Naive thymus-derived CD8-positive, alpha-beta T cell (primary cell): ENCODE results near the gene TESK2. TPM values are rescaled to one million over a fixed set of nuclear protein-coding genes. Genes with fewer than 3 reads are reported as not detected.
"Not testable (repeated sequence)": the region's sequence is repeated elsewhere in the genome, so short reads cannot be mapped to it uniquely, and the experiment has no call there.

Source experiments
- ATAC-seq, 2 donors: fragments of 150-1000 bp; cut with Tn5 transposase in 1 of 2; sonication (Bioruptor Pico), chemical (Tn5 transposase) in 1 of 2; 1 replicate in 1 of 2; 2 replicates in 1 of 2; pipeline ENCODE4 v1.10.0; 2021; ENCODE audit warnings: mild to moderate bottlenecking in 2 of 2, moderate library complexity in 2 of 2
- POLR2A ChIA-PET: fragments of 350-600 bp; sonication (Branson Sonifier 250); formaldehyde crosslinking; loops from one replicate; lab custom pipeline; 2021; ENCODE audit warnings: antibody characterized with exemption; lab: Charles Lee
- DNase-seq, 10 donors: peaks; one replicate each; pipeline versions ENCODE4 v3.0.0 to v3.0.0-alpha.2; 2020 to 2022
- H3K27ac Mint-ChIP-seq, 10 donors: one replicate each; pipeline ENCODE4 v1.8.0; 2020 to 2022; ENCODE audit warnings: mild to moderate bottlenecking in 10 of 10, mixed read lengths in 10 of 10, moderate library complexity in 4 of 10, inconsistent platforms in 1 of 10
- H3K27me3 Mint-ChIP-seq, 5 donors: one replicate each; pipeline ENCODE4 v1.8.0; 2021 to 2022; ENCODE audit warnings: mixed read lengths in 5 of 5
- H3K36me3 Mint-ChIP-seq, 3 donors: one replicate each; pipeline ENCODE4 v1.8.0; 2020 to 2022; ENCODE audit warnings: mixed read lengths in 3 of 3, mild to moderate bottlenecking in 2 of 3, inconsistent platforms in 1 of 3
- H3K4me1 Mint-ChIP-seq, 4 donors: one replicate each; pipeline ENCODE4 v1.8.0; 2021 to 2022; ENCODE audit warnings: mixed read lengths in 4 of 4
- H3K4me3 Mint-ChIP-seq, 10 donors: one replicate each; pipeline ENCODE4 v1.8.0; 2020 to 2022; ENCODE audit warnings: mild to moderate bottlenecking in 10 of 10, mixed read lengths in 10 of 10, moderate library complexity in 6 of 10, inconsistent platforms in 1 of 10
- H3K9me3 Mint-ChIP-seq, 9 donors: one replicate each; pipeline ENCODE4 v1.8.0; 2020 to 2022; ENCODE audit warnings: mixed read lengths in 9 of 9, mild to moderate bottlenecking in 3 of 9, inconsistent platforms in 1 of 9, moderate library complexity in 1 of 9
- polyA plus RNA-seq, 3 donors: library from polyadenylated mRNA; unstranded; fragments of 300-500 nt; fragmentation: Illumina TruSeq; gene quantifications; one replicate each; pipeline ENCODE4 v1.2.3, GENCODE V29; 2021
- total RNA-seq, 8 experiments: library from RNA in 2 of 8; stranded (reverse) in 2 of 8; gene quantifications; one replicate each; pipeline ENCODE4 v1.2.3 and lab custom pipeline; 2021 to 2026

Gene TESK2, protein sequence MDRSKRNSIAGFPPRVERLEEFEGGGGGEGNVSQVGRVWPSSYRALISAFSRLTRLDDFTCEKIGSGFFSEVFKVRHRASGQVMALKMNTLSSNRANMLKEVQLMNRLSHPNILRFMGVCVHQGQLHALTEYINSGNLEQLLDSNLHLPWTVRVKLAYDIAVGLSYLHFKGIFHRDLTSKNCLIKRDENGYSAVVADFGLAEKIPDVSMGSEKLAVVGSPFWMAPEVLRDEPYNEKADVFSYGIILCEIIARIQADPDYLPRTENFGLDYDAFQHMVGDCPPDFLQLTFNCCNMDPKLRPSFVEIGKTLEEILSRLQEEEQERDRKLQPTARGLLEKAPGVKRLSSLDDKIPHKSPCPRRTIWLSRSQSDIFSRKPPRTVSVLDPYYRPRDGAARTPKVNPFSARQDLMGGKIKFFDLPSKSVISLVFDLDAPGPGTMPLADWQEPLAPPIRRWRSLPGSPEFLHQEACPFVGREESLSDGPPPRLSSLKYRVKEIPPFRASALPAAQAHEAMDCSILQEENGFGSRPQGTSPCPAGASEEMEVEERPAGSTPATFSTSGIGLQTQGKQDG
- total RNA-seq (1 to 10 TPM; 9.8 to 10.0 TPM), polyA plus RNA-seq (1 to 10 TPM; 2.3 to 3.1 (median 2.7) TPM), total RNA-seq (lab: John Stamatoyannopoulos, UW) (3.5 to 13.4 (median 8.5) reads per million in 6 experiments)

DNA sequence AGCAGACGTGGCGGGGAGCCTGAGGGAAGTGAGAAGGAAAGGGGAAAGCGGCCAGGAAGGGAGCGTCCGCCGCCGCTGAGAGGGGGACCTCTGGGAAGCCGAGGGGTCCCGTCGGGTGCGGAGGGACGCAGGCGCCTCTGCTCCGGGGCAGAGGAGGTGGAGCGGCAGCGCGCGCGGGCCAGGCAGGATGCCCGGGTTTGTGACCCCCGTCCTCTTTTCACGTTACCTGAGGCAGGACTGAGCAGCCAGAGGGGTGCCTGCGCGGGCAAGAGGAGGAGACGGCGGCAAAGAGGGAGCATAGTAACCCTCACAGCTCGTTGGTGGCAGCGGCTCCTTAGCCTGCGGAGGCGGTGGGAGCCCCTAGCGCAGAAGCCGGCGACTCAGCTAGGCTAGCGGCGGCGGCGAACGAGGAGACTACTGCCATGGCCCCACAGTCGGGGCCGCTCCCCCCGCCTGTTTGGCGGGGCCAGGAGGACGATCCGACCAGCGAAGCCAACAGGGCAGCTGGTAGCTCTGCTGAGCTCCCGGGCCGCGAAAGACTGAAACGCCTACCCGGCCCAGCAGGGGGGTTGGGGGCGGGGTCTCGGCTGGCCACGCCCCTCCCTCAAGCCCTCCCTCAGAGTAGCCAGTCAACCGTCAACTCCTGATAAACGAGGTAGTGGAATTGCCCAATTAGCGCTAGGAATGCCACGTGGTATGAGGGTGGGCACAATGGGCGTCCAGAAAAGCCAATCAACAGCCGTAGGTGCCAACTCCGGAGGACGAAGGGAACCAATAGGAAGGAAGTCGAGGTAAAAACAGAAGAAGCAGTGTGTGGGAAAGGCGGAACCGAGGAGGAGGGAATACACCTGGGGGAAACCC, at the start of gene TESK2:
Gene TESK2 (minus strand): TSS at position 538 of the 861 bp plus-strand sequence. CDS start 33,378 bp downstream, outside the sequence.
- Mint-ChIP-seq H3K9me3 (no peaks in the 10 kb centered on the region), H3K4me1 (peaks cover 6 to 13% (median 12%) of the 10 kb centered on the region in 4 donors), H3K27ac (no peak within 1 kb of the TSS), H3K4me3 (no peak within 1 kb of the TSS), H3K36me3 (peaks cover 0 to 14% (median 0%) of the 10 kb centered on the region in 3 donors), H3K27me3 (no peaks in the 10 kb centered on the region)
- POLR2A ChIA-PET: interaction anchor here (0.6 to 4.0 kb wide), 18 partner anchors 9 to 817 kb away, joined by 3 to 40 read pairs (median 4); partner anchors contain the start of genes AKR1A1, ARMH1, CCDC163 and GPBP1L1
- DNase-seq: peak; percentile 94 to 98 (median 97)
- peak; percentile 91 to 94 for ATAC-seq

DNA sequence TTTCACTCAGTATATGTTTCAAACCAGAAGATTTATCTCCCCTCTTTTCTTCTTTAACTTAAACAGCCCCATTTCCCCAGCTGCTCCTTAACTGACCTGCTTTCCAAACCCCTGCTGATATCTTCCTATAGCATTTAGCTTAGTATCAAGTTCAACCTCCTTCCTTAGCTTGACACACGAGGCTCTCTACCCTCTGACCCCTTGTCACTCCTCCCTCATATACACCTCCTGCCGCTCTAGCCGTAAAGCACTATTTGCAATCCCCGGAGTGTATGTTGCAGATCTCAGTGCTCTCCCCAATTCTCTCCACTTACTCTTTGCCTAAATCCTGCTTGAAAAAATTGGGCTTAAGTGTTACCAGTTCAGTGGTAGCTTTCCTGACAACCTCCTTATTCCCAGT, 45.9 kb upstream of the TESK2 start:
- Mint-ChIP-seq H3K4me3 (no peak overlapping the region), H3K4me1 (peaks cover 0 to 5% (median under 1%) of the 10 kb centered on the region in 4 donors), H3K27ac (peak overlapping the region in 1 of 10 donors; percentile 22), H3K9me3 (no peaks in the 10 kb centered on the region), H3K27me3 (peaks cover 0 to 4% (median 0%) of the 10 kb centered on the region in 5 donors), H3K36me3 (no peaks in the 10 kb centered on the region)
- ATAC-seq: no peak
- POLR2A ChIA-PET: interaction anchor here (1.4 kb wide), 1 partner anchor 15 kb away, joined by 4 read pairs; the partner anchor contains the start of gene PRDX1
- no peak for DNase-seq

DNA sequence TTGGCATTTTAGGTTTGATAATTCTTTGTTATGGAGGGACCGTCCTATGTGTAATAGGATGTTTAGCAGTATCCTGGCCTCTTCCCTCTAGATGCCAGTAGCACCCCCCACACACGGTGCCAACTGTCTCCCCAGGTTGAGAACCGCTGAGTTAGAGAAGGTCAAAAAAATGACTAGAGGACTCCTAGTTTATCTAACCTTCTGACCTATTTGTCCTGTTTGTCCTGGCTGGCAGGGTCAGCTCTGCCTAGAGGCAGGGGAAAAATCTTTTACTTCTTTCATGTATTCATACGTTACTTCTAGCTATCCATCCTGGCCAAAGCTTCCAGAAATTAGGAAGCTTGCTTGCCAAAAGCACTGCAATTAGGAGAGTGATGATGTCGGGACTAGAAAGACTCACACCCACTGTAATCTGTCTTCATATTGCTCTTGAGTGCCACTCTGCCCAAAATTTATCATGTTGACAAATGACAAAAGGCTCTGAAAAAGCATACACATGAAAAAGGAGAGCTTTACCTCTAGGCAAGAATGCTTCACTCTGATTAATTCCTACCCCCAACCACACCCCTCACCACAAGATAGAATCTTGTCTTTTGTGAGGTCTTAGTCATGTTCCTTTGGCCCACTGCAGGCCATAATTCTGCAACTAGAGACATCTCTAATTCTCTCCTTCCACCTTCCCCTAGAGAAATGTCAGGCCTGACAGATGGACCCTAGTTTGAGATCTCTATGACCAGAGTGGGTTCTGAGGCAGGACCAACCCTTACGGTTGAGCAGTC, 45.2 kb upstream of the TESK2 start:
- no peak for ATAC-seq
- Mint-ChIP-seq H3K4me1 (peaks cover 0 to 5% (median 2%) of the 10 kb centered on the region in 4 donors), H3K27me3 (peaks cover 0 to 4% (median 0%) of the 10 kb centered on the region in 5 donors), H3K4me3 (no peak overlapping the region), H3K9me3 (no peaks in the 10 kb centered on the region), H3K36me3 (no peaks in the 10 kb centered on the region), H3K27ac (peak overlapping the region in 1 of 10 donors; percentile 22)
- POLR2A ChIA-PET: no interaction called here
- DNase-seq: no peak

DNA sequence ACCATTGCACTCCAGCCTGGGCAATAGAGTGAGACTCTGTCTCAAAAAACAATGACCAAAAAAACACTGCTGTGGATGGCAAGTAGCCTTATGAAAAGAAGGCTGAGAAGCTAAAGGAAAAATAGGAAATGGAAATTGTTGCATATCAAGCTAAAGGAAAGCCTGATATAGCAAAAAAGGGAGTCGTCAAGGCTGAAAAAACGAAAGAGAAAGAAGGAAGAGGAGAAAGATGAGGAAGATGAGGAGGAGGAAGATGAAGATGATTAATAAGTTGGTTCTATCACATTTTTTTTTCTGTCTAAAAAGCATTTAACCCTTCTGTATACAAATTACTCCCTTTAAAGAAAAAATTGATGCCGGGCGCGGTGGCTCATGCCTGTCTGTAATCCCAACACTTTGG, 40.9 kb upstream of the TESK2 start:
- H3K27ac Mint-ChIP-seq: peak overlapping the region in 1 of 10 donors; percentile 41
- H3K27me3 Mint-ChIP-seq: peaks cover 0 to under 1% (median 0%) of the 10 kb centered on the region in 5 donors
- H3K4me3 Mint-ChIP-seq: no peak overlapping the region
- H3K9me3 Mint-ChIP-seq: no peaks in the 10 kb centered on the region
- no peaks in the 10 kb centered on the region for H3K36me3 Mint-ChIP-seq
- DNase-seq: no peak
- H3K4me1 Mint-ChIP-seq: peaks cover 0 to 2% (median under 1%) of the 10 kb centered on the region in 4 donors
- ATAC-seq: no peak
- POLR2A ChIA-PET: no interaction called here

DNA sequence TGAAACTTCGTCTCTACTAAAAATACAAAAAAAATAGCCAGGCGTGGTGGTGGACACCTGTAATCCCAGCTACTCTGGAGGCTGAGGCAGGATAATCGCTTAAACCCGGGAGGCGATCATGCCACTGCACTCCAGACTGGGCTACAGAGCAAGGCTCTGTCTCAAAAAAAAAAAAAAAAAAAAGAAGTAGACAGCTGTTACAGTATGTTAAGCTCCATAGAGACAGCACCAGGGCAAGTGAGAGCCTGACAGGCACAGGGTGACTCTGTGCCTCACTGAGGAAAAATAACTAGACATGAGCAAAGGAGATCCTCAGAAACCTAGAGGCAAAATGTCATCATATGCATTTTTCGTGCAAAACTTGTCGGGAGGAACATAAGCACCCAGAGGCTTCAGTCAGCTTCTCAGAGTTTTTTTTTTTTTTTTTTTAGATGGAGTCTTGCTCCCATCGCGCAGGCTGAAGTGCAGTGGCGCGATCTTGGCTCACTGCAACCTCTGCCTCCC, 39.7 kb upstream of the TESK2 start:
- no peak for ATAC-seq
- Mint-ChIP-seq H3K27ac (no peak overlapping the region), H3K4me3 (no peak overlapping the region), H3K27me3 (no peaks in the 10 kb centered on the region), H3K9me3 (no peaks in the 10 kb centered on the region), H3K36me3 (no peaks in the 10 kb centered on the region), H3K4me1 (peaks cover 0 to 2% (median under 1%) of the 10 kb centered on the region in 4 donors)
- no peak for DNase-seq
- POLR2A ChIA-PET: interaction anchor here (0.7 to 1.4 kb wide), 3 partner anchors 11 to 149 kb away, joined by 3 to 5 read pairs (median 3); partner anchors contain the start of gene NASP

DNA sequence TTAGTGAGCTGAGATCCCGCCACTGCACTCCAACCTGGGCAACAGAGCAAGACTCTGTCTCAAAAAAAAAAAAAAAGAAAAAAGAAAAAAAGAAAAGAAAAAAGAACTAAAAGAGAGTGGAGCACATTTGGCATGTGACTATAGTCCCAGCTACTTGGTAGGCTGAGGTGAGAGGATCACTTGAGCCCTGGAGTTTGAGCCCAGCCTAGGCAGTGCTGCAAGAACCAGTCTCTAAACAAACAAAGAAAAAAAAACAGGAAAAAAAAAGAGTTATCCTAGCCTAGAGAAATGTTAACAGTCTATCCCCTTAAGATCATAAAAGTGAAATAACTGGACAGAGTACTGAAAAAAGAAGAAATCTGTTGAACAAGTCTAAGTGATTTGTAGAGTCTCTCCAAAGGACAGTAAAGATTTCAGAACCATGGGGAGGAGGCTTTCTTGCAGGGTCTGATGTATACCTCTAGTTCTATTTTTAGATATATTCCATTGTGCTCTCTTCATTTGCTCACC, 35.2 kb upstream of the TESK2 start:
- Mint-ChIP-seq H3K27ac (peak overlapping the region in 1 of 10 donors; percentile 4), H3K4me1 (peaks cover 8 to 19% (median 9%) of the 10 kb centered on the region in 4 donors), H3K4me3 (no peak overlapping the region), H3K27me3 (no peaks in the 10 kb centered on the region), H3K9me3 (no peaks in the 10 kb centered on the region), H3K36me3 (no peaks in the 10 kb centered on the region)
- DNase-seq: no peak
- no peak for ATAC-seq
- POLR2A ChIA-PET: interaction anchor here (0.6 kb wide), 1 partner anchor 194 kb away, joined by 4 read pairs; no protein-coding TSS in a partner anchor

DNA sequence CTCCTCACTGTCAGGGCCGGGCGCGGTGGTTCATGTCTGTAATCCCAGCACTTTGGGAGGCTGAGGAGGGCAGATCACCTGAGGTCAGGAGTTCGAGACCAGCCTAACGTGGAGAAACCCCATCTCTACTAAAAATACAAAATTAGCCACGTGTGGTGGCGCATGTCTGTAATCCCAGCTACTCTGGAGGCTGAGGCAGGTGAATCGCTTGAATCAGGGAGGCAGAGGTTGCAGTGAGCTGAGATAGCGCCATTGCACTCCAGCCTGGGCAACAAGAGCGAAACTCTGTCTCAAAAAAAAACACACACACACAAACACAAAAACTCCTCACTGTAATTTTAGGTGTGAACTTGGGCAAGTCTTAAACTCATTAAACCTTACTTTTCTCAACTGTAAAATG, 33.0 kb upstream of the TESK2 start:
- not testable (repeated sequence) for H3K36me3 Mint-ChIP-seq

DNA sequence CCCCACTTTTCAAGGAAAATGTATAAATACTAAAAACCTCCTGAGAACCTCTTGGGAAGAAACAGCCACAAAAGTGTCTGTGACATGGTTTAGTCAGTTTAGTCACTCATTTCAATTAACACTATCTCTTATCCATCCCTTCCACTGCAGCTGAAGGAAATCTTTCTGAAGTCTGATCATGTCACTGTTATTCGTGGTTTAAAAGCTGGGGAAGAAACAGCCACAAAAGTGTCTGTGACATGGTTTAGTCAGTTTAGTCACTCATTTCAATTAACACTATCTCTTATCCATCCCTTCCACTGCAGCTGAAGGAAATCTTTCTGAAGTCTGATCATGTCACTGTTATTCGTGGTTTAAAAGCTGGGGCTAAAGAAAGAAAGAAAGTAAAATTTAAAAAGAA, 32.6 kb upstream of the TESK2 start:
- H3K9me3 Mint-ChIP-seq, H3K36me3 Mint-ChIP-seq, ATAC-seq, H3K27me3 Mint-ChIP-seq, DNase-seq, H3K4me3 Mint-ChIP-seq: not testable (repeated sequence)
- POLR2A ChIA-PET: interaction anchor here (0.6 to 3.2 kb wide), 4 partner anchors 18 to 470 kb away, joined by 3 to 29 read pairs (median 8); partner anchors contain the start of gene TESK2
- Mint-ChIP-seq H3K4me1 (peaks cover 13 to 34% (median 33%) of the 10 kb centered on the region in 4 donors), H3K27ac (peak overlapping the region in 2 of 10 donors; percentile 69 to 94)

More for the DNA sequence above, 33.0 kb upstream of the TESK2 start:
- not testable (repeated sequence) for H3K27me3 Mint-ChIP-seq, DNase-seq, ATAC-seq, H3K4me3 Mint-ChIP-seq, H3K9me3 Mint-ChIP-seq, H3K27ac Mint-ChIP-seq
- POLR2A ChIA-PET: interaction anchor here (0.6 kb wide), 1 partner anchor 471 kb away, joined by 3 read pairs; no protein-coding TSS in a partner anchor
- peaks cover 13 to 29% (median 28%) of the 10 kb centered on the region in 4 donors for H3K4me1 Mint-ChIP-seq

DNA sequence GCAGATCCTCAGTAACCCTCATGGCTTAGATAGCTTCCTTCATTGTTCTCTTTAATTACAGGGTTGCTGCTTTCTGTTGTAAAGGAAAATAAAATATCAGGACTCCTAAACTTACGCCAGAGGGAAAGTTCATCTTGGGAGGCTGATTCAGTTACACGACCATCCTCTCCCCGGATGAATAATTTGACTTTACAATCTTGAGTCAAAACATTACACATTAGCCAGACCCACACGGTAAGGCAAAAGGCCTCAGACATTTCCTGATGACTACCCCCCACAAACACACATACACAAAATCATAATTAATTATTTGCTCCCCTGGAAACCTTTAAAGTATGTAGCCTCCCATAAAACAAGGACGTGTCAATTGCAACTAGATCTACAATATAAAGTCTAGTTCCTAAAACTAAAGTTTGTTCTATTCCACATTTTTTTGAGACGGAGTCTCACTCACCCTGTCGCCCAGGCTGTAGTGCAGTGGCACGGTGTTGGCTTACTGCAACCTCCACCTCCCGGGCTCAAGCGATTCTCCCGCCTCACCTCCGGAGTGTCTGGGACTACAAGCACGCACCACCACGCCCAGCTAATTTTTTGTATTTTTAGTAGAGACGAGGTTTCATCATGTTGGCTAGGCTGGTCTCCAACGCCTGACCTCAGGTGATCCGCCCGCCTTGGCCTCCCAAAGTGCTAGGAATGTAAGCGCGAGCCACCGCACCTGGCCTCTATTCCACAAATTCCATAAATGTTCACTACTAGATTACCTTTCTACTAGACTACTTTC, 31.6 kb upstream of the TESK2 start:
- Mint-ChIP-seq H3K36me3 (peaks cover 0 to 13% (median 0%) of the 10 kb centered on the region in 3 donors), H3K4me3 (peak overlapping the region; percentile 88 to 97 (median 95)), H3K9me3 (no peaks in the 10 kb centered on the region), H3K27me3 (no peaks in the 10 kb centered on the region), H3K4me1 (peaks cover 13 to 36% (median 34%) of the 10 kb centered on the region in 4 donors), H3K27ac (peak overlapping the region; percentile 88 to 96 (median 92))
- DNase-seq (no peak), ATAC-seq (no peak)
- POLR2A ChIA-PET: interaction anchor here (0.6 to 3.2 kb wide), 21 partner anchors 10 to 747 kb away, joined by 3 to 44 read pairs (median 9); partner anchors contain the start of genes AKR1A1, CCDC163, GPBP1L1 and MMACHC
